Stimulated activated CD8-positive, alpha-beta memory T cell treated with anti-CD3 and anti-CD28 coated beads, Interleukin-15, amount 100 ng/mL, for 48 hours (primary cell): Measurements from ENCODE around the gene DST.
"Not testable (repeated sequence)": the region's sequence is repeated elsewhere in the genome, so short reads cannot be mapped to it uniquely, and the experiment has no call there.

Experiments
- DNase-seq, 2 donors: peaks; one replicate each; pipeline ENCODE4 v3.0.0-alpha.2; 2020; ENCODE audit warnings: low read depth in 2 of 2

The DST gene

DNA sequence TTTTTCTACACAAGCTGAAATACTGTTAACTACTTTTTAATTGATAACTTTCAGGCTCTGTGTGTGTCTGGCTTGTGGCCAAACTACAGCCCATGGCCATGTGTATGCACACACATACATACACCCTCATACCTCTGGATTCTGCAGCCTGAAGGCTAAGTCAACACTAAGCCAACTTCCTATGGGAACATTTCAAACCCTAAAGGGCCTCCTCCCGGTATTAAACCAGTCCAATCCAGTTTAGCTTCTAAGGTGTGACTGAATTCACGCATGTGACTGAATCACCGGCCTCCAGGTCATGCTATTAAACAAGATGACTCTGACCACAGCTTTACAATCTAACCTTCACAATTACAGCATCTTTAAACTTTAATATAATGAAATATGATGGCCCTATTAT lies 20.7 kb upstream of the DST start:
- no peak for DNase-seq

DNA sequence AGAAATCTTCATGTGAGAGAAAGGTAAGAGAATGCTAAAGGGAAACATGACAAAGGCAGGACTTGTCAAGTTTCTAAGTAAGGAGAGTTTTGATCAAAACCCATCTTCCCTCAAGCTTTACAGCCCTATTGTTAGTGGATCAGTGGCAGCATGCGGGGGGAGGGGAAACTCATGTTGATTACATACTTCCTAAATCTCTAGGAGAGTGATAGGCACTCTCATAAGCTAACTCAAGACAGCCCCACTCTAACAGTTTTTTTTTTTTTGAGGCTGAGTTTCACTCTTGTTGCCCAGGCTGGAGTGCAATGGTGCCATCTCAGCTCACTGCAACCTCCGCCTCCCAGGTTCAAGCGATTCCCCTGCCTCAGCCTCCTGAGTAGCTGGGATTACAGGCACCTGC lies 18.6 kb upstream of the DST start:
- DNase-seq: not testable (repeated sequence)

DNA sequence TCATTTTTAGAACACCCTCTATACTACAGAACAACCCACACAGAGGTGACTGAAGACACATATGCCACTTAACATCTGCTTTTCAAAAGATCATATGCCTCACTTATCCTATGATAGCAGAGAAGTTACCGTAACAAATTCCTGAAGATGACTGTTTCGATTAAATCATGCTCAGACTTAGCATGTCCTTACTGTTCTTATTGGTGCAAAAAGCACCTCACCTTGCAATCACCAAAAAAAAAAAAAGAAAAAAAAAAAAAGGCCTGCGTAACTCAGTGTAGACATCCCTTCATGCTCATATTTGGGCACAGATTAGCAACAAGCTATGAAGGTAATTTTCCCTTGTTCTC lies 17.7 kb upstream of the DST start:
- no peak for DNase-seq

DNA sequence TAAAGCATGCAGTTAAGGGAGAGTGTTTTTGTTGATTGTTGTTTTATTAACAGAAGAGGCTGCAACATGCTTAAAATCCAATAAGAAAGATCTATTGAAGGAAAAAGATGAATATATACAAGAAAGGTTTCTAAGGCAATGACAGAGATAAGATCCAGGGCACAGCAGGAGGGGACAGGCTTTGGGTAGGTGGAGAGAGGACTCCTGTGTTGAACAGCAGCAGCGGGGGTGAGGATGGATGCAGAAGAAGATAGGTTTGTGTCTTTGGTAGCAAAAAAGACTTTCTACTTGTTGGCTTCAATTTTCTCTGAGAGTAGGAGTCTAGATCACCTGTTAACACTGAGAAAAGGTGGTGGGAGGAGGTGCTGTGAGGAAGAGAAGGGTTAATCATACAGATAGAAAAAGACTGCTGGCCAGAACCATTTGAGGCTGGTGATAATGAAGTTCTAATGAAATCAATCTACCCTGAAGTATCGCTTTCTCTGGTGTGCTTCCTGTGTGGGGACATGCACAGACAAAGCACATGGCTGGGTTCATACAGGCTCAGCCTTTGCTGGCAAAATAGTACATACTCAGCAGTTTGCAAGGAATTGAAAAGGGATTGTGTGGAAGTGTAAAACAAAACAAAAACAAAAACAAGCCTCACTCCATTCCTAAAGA lies 17.2 kb upstream of the DST start:
- DNase-seq: no peak

DNA sequence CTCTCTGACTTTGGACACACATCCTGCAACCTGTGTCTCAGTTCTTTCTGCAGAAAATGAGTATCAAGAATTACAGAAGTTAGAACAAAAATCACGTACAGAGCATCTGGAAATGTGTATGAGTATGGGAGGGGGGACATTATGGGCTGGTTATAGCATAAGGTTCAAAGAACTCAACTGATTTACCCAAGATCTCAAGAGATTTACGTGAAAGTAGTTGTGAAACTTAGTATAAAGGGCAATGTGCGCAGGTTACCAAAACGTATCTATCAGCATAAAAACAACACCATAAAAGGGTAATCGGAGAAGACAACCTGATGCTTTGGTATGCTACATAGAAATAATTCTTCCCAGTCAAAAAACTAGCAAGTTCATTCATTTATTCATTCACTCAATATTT lies 15.6 kb upstream of the DST start:
- DNase-seq: no peak

DNA sequence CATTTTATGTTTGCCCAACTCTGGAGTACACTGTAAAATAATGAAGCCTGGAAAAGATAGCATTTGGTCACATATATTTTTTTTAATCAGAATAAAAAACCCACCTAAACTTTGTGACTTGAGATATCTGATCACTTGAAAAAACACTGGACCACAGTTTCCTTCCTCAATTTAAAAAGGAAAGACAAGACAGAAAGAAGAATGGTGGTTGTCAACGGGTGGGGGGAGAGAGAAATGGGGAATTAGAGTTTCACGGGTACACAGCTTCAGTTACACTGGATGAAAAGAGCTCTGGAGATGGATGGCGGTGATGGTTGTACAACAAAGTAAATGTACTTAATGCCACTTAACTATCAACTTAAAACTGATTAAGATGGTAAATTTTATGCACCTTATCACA lies 14.7 kb upstream of the DST start:
- no peak for DNase-seq

DNA sequence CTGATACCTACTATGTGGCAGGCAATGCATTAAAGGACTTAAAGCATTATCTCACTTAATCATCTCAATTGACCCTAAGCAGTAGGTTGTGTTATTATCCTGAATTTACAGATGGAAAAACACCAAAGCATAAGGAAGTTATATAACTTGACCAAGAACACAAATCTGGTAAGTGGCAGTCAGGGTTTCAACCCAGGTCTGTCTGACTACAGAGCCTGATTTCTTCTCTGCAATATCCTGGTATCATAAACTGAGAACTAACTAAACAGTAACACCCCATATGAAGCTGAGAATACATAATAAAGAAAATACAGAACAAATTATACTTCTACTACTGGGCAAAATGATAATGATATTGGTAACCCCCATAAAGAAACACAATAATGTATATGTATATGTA lies 13.8 kb upstream of the DST start:
- DNase-seq: no peak

DNA sequence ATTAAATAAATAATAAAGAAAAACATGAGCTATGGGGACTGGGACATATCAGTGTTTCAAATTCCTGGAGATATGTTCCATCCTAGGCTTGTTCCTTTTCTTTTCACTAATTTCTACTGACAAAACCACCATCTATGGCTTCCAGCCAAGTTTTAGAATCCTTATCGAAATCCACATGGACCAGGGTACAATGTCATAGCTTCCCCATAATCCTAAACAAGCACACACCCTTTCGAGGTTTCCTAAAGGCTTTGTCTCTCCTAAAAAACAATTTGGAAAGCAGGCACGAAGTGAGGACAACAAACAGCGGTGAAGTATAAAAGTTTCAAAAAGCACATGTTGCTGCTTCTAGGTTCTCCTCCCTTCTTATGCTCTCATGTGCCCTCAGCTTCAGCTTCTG lies 13.3 kb upstream of the DST start:
- DNase-seq: no peak

DNA sequence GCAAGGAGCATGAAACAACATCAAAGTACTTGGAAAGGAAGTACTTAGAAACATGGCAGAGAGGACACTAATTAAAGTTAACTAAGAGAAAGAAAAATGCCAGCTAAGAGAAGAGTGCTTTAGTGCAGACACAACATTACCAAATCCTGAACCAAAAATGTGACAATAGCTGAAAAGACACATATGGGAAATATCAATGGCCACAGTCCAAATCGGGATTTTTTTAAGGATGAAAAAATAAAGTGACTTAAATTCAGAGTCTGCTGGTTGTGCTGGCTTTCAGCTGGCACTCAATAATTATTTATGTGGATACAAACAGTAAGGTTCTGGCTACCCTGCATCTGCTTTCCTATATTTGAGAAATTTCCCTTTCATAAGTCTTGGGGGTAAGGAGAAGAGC lies 12.6 kb upstream of the DST start:
- DNase-seq: no peak

DNA sequence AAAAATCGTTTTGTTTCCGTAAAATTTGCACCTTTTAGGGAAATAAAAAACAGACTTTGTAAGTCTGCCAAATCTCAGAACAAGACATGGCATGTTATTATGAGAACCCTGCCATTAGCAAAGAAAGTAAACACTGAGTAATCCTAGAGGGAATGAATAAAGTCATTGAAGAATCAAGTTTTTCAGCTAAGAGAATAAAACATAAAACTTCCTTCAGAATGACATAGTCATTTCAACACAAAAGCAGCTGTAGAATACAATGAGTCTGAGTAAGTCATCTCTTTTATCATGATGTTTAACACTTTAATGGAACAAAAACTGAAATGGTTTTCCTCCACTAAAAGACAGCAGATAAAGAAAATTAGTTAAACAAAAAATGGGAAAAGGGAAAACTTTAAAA lies 10.3 kb upstream of the DST start:
- DNase-seq: no peak

DNA sequence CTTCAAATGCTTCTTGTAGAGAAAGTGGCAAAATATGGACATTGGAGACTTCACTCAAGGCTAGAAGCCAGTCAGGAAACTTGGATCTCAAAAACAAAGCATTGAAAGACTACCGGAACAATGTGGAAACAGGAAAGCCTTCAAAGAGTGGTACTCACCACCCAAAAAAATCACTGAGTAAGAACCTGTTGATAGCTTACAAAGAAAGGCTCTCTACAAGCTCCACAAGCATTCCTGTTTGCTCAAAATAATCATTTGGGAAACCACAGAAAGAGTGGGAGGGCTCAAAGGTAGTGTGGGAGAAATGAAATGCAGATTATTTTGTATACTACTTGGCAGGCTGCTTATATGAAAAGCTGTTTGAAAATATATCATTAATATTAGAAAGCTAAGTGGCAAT lies 9.5 kb upstream of the DST start:
- DNase-seq: no peak

DNA sequence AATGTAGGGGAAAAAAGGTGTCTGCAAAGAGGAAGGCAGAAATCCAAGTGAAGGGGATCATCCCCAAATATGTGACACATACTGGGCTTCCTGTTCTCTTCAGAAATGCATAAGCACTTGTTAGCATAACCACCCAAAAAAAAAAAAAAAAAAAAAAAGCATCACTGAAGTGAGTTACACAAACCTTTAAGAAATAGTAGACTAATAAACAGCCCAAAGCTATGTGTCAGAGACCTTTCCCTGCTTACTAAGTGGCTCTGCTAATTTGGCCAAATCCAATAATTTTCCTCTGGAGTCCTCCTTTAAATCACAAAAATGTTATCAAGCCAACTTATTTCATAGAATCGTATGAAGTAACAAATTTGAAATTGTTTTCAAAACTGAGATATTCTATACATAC lies 7.5 kb upstream of the DST start:
- no peak for DNase-seq

DNA sequence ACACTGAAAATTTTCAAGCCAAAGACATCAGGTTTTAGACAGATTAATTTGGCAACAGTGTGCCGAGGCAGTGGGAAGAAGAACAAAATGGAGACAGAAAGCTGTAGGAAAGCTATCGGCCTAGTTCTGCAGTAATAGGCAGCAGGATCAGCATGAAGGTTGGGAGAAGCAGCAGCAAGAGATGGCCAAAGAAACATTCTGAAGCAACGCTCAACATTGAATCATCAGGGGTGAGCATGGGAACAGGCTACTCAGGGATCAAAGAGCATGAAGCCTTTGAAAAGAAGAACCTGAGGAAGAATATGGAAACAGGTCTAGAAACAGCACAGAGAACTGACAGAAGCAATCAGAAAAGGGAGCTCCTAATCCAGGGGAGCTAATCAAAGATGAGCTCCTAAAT lies 7.1 kb upstream of the DST start:
- no peak for DNase-seq

DNA sequence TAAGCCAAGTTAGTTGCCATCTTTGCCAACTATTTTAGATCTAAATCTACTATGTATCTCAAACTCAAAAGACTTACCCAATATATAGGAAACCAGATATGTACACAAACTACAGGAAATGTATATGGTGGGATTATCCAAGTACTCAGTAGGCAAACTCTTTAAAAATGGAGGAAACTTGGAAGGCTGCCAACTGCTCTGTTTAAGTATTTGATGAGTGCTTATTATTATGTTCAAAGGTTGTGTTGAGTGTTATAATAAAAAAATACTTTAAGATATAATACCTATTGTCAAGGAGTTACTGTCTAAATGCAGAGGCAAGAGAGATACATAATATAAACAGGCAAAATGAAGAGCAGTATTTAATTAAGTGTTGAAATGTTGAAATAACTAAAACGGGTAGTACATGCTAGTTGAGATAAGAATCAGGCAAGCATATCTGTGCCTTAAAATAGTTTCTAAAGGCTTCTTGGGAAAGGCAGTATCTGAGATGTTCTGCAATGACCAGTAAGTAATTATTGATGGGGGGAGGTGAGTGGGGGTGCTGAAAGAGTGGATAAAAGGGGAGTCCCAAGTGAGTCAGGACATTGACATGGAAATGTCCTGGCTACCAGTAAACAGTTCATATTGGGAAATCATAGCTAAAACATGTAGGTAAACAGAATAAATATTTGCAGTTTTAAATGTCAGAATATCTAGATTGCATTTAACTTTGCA lies 6.5 kb upstream of the DST start:
- no peak for DNase-seq

DNA sequence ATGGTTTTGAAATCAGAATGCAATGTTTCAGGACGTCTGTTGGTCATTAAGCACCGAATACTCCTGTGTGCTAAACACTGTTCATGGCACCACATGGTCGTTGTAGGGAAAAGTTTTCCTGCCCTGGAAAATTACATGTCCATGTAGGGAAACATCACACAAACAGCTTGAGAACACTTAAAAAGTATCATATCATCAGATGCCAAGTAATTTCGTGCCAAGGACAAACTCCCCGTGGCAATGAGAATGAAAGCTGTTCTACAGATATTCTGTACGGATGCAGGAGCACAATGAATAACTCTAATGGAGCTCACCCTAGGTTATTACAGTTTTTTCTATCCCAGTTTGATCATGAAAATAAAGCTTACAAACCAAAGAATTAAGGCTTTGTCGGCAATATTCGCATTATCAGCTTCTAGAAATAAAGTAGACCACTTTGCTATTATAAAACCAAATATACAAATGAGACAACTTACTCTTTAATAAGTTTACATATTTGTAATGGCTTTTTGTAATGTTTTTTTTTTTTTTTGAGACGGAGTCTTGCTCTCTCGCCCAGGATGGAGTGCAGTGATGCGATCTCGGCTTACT lies 4.6 kb upstream of the DST start:
- no peak for DNase-seq

DNA sequence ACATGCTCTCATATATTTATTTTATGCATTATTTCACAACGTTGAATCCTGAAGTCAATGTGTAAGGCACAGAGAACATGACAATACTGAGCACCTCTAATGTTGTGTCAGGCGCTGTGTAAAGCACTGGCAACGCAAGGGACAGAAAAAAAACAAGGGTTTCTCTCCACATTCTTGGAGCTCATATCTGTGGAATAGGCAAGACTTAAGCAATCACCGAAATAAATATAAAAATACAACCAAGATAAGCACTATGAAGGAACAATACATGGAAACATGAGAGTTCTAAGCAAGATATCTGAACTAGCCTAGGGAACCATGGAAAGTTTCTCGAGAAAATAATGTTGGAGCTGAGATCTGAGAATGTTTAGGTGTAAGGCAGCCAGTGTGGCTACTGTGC lies 1.7 kb upstream of the DST start:
- no peak for DNase-seq

DNA sequence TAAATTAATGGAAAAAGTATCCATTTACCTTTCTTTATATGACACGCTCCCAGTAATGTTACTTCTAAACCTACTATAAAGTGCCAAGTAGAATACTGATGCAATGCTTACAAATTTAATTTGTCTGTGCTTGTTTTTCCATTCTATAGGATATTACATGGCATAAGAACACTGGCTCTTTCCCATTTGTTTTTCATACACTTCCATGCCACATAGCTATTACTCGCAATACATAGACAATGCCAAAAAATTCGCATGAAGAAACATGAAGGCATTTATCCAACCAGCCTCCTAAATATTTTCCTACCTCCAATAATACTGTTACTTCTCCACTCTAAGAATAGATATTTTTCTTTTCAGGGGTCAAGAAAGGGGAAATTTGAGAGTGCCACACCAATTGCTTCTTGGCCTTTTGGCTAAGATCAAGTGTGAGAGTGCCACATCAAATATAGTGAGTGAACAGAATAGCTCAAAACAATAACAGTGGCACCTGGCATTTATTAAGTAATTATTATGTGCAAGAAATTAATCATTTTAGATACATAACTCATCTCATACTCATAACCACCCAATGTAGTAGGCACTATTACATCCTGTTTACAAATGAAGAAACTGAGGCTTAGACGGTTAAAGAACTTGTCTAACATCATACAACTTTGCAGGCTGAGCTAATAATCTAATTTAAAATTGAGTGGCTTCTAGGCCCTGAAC lies 845 bp upstream of the DST start:
- no peak for DNase-seq

DNA sequence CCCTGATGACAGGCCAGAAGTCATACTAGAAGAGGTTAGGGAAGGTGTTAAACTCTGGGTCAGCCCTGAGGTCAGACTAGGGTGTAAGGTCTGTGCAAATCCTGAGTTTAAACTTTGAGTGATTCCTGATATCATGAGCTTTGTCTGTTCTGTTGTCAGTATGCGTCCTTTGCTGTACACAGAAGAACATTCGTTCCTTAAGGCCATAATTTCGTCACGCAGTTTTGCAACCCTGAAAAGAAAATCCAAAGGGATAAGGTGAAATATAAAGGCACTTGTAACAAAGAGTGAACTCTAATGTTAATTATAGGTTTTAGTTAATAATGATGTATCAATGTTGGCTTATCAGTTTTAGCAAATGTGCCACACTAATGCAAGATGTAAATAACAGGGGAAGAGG lies 2.3 kb downstream of the DST start:
- DNase-seq: no peak

DNA sequence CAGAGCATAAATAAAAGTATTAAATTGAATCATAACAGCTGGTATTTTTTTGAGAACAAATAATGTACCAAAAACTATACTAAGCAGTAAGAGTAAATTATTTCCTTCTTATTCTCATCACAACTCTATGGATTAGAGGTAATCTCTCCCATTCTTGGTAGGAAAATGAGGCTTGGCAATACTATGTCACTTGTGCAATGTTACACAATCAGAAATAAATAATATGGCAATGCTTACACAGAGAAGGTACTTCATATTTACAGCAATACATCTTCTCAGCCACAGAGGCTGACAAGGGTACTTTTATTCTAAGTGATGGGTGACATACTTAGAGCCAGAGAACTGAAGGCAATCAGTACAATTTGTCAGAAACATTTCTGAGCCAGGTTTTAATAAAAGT lies 3.9 kb downstream of the DST start:
- no peak for DNase-seq

DNA sequence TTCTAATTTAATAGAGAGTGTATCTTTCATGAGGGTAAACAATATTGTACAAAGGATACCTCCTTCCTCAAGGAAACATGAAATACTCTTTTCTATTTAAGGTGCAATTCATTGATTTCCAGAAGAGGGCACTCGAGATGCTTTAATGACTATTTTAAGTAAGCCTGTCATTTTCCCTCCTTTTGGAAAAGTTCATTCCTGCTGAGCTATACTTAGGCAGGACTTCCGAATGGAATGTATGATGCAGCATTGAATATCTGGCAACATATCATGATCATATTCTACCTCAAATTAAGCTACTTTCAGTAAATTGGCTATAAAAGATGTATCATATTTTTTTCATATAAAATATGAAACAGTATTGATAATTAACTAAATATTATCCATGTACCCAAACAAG lies 5.0 kb downstream of the DST start:
- DNase-seq: no peak

DNA sequence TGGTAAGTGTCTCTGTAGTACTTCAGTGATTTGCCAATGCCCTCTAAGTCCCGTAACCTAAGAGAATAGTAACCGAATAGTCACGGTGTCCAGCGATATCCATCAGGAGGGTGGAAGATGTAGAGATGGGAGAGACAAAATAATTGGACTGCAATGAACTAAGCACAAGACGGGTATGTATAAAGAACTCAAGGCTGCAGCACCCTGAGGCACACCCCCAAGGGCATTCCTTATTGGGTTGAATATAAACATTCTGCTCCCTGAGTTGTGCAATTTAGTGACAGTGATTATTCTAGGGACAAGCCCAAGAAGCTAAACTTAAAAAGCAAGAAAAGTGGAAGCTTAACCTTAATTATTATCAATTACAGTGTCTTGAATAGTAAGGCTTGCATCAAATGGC lies 14.6 kb downstream of the DST start:
- DNase-seq: no peak

DNA sequence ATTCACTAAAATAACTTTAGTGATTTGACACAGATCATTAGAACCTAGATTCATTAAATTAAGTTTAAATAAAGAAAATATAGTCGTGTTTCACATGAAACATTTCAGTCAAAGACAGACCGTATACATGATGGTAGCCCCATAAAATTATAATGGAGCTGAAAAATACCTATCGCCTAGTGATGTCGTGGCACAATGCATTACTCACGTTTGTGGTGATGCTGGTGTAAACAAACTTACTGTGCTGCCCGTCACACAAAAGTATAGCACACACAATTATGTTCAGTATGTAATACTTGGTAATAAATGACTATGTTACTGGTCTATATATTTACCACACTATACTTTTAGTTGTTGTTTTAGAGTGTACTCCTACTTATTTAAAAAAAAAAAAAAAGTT lies 17.3 kb downstream of the DST start:
- no peak for DNase-seq

DNA sequence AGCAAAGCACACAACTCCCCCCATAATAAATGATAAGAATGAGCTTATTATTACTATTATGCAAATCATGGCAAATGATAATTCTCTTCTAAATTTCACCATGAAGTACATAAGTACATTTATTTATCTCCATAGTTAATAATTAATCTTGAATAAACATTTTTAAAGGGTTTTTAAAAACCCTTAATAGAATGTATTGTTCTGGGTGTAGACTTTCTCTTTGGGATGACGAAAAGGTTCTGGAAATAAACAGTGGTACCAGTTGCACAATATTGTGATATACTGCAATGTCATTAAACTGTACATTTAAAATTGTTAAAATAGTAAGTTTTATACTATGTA lies 18.0 kb downstream of the DST start:
- no peak for DNase-seq
